NCI-H2196 (cell line): ENCODE measurements around the gene TRHDE.
"Not testable (repeated sequence)": the region's sequence is repeated elsewhere in the genome, so short reads cannot be mapped to it uniquely, and the experiment has no call there.

Experiments
- DNase-seq: peaks from one replicate; lab custom pipeline; 2025; ENCODE audit not compliant: unreplicated experiment; lab: John Stamatoyannopoulos, UW

Gene TRHDE

DNA sequence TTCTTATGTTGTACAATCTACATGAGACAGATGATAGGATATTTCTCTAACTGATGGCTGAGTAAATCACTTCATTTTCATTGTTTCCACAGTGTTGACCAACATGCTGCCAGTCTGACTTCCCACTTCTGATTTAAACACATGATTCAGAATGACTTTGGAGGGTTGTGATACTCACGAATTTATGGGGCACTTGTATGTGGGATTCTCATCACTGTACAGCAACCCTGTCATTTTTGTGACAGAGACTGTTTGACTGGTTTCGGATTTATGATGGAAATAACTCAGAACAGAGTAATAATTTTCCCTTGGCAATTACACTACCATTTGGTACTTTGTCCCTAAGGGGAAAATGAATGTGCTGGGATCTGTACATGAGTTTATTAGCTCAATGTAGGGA lies 333.8 kb downstream of the TRHDE start:
- no peak for DNase-seq

DNA sequence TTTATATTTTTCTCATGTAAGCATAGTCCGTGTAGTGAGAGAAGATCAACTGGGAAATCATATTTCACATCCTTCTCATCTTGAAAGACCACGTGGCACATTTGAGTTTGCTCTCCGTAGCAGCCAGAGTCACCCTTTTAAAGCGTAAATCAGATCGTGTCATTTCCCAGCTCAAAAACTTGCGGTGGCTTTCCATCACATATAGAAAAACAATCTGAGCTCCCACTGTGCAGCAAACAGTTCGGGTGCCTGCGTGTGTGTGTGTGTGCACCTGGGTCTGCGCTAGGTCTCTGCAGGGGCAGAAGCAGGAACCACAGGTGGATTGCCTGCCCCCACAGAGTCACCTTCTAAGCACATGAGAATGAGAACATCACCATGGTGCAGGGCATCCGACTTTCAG lies 338.2 kb downstream of the TRHDE start:
- no peak for DNase-seq

DNA sequence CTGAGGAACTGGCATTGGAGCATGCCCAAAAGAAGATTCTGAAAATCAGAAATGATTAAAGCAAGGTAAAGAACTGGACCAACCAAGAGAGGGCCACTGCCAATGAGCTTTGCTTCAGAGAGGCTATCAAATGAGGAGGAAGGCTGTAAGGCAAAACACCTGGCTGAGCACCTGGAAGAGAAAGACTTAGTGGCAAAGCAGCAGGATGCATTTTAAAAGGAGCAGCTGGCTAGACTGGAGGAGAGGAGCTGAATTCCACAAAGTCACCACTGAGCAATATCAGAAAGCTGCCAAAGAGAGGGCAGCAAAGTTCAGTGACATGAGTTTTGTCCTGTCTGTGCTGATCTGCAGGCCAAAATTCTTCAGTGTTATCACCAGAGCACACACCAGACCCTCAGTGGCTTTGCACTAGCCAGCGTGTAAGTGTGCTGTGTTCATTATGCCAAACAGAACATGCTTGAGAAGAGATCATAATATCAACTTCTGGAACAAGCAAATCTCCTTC lies 338.7 kb downstream of the TRHDE start:
- no peak for DNase-seq

DNA sequence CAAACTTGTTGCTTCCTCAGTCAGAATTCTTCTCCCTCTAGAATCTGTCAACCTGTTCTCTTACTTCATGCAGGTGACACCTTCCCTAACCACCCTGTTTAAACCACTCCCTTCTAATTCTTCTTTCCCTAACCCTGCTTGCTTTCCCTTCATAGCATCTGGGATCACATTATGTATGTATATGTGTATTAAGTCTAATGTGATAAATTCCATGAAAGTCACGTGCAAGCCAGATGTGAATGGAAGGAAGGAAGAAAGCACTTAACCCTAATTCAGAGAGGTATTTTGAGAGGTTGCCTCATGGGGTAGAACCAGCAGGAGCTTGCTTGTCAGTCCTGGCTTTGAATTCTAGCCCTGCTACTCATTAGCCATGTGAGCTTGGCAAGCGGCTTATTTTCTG lies 340.0 kb downstream of the TRHDE start:
- no peak for DNase-seq

DNA sequence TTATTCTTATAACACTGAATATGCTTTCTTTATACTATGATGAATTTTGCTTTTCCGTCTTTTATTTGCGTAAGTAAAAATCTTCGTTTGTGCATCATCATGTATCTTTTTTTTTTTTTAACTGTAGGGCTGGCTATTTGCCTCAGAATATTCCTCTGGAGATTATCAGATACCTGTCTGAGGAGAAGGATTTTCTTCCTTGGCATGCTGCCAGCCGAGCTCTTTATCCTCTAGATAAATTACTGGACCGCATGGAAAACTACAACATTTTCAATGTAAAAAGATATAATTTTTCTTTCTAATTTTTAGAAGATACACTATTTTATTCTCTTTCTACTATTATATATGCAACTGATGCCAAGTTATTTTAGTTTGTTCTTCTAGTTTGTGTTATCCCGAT lies 346.6 kb downstream of the TRHDE start:
- DNase-seq, result peak; percentile 1

DNA sequence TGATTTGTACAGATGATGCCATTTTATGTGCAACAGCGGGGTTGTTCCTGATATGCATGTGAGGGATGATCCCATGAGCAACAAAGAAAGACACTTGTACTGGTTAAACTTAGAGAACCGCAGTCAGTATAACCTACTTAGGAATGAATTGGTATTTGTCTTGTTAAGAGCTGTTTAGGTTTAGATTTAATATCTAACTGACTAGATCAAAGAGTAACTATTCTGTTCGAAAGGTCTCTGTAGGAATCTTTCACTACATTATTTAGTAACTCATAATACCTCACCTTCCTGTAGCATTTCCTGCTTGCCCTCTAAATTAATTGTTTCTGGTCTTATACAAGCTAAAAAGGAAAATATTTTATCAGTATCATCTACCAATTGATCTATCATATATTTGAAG lies 350.4 kb downstream of the TRHDE start:
- no peak for DNase-seq

DNA sequence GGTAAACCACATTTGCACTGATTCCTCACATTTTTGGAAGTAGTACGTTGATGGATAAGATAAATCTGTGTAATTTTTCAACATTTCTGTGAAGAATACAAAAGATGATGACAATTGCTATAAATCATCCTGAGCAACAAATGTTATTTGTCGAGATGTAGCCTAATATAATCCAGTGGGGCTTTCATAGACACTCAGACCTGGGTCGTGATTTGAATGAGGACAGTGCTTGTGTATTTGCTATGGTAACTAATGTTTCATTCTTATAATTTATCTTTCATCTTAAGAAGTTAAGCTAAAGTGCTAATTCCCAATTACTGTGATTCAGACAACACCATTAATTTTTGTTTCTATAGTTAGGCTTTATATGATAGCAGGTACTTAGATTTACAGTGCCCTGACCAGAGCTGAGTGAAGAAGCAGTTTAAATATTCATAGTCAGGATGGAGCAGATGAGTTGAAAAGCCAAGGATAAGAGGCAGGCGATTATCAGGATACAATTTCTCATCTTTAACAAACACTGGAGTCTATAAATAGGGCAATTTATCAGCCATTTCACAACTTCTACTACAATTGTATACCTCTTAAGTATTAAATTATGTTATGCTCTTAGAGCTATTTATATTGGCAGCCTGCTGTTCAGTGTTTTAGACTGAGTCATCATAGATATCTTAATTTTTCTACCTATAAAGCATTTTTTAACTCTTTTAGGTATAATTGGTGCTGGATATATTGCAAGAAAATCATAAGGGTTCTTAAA lies 359.9 kb downstream of the TRHDE start:
- no peak for DNase-seq

DNA sequence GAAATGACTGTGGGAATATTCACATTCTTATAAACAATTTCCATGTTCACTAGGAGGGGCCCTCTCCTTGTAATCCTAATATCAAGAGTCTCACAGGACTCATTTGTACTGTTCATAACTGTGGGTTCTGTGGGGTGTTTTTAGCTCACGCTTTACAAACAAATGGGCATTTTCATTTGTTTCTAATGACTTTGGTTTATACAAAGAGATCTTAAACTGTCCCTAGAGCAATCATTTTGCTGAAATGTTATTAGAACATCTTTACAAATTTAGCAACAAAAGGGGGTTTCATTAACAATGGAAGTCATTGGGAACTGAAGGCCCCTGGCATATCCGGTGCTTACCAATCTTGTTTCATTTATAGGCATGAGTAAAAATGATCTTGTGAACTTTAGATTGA lies 370.5 kb downstream of the TRHDE start:
- no peak for DNase-seq

DNA sequence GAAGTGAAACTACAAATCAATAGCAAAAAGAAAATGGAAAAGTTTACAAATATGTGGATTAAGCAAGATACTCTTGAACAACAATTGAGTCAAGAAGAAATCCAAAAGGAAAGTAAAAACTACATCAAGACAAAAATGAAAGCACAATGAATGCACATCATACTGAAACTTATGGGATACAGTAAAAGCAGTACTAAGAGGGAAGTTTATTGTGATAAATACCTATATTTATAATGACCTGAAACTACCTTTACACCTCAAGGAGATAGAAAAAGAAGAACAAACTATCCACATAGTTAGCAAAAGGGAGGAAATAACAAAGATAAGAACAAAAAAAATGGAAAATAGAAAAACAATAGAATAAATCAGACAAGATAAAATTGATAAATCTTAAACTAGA lies 375.0 kb downstream of the TRHDE start:
- no peak for DNase-seq

DNA sequence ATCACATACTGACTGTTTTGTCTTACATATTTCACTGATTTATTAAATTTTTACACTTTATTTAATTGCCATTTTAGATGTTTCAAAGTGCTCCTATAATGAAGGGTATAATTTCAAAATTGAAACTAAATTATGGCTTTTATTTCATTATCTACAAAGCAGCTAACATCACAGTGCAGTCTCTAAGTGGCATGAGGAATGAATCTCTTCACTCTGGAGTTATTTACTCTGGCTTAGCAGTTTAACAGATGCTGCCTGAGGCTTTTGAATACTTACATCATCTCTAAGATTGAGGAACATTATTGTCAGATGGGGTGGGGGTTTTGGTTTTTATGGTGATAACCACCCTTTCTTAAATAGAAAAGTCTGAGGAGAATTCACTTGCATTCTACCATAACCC lies 386.4 kb downstream of the TRHDE start:
- DNase-seq, result no peak

DNA sequence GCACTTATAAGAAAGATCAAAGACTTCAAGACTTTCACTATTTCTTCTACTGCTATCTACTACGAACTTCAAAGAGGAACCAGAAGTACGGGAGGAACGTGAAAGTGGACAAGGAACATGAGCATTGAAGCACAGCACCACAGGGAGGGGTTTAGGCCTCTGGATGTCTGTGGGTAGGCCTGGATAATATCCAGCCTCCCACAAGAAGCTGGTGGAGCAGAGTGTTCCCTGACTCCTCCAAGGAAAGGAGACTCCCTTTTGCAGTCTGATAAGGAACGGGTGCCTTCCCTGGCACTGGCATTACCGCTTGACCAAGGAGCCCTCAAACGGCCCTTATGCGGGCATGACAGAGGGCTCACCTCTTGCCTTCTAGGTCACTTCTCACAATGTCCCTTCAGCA lies 388.0 kb downstream of the TRHDE start:
- not testable (repeated sequence) for DNase-seq

DNA sequence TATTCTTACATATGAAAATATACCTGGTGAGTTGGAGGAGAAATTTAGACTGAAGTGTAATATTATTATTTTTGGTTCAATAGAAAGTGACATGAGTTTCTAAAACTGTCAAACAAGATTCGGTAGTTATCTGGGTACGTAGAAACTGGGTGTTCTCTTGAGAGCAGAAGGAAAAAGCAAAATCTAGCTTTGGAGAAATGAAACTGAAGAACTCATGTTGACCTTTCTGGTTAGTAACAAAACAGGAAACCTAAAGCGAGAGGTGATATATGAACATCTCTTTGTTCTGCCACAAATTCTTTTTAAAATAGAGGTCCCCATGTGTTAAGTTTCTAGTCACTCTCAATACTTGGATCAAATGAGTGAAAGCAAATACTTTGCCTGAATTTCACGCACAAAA lies 401.7 kb downstream of the TRHDE start:
- DNase-seq, result no peak

DNA sequence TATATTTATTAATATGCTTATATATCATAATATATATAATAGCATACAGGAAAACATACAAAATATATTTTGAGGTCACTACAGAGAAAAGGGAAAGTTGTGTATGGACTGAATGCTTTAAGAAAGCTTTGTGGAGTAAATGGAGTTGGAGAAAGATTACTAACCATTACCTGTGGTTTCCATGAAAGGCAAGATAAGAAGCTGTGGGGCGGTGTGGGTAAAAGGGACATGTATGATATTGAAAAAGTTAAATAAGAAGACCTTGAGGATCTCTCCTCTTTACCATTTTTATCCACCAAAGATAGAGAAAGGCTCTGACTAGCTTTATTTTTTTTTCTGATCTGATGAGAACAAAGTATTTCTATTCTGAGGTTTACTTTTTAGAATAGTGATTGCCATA lies 404.4 kb downstream of the TRHDE start:
- DNase-seq, result no peak

DNA sequence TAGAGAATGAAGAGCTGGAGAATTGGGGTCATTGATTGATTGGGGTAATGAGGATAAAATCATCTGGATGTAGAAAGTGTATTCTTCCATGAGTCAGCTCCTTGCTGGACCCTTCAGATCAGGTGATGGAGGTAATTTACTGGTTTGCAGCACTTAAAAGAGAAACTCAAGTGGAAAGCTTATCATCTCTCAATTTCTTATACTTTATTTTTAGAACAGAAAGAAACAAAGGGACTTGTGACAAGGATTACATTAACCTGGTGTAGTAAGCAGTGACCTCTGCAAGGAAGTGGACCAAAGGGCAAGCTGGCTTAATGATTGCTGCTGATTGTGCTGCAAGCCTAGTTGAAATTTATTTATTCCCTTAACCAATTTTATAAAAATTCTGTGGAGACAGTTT lies 405.0 kb downstream of the TRHDE start:
- DNase-seq, result no peak

DNA sequence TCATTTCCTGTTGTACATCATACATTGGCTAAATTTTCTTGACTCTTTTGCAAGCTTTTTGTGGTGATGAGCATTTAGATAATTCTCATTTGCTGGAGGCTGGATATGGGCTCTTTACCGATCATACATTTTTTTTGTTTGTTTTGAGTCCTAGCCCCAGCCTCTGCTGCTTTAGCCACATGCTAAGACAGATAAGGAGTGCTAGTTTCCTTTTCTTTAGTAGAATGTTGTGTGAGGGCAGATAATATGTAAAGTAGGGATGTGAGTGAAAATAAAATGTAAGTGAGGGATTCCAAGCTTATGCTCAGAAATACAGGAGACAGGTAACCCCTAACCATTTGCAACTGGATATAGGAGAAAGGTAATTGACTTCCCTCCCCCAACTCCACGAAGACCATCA lies 405.7 kb downstream of the TRHDE start:
- DNase-seq, result no peak

DNA sequence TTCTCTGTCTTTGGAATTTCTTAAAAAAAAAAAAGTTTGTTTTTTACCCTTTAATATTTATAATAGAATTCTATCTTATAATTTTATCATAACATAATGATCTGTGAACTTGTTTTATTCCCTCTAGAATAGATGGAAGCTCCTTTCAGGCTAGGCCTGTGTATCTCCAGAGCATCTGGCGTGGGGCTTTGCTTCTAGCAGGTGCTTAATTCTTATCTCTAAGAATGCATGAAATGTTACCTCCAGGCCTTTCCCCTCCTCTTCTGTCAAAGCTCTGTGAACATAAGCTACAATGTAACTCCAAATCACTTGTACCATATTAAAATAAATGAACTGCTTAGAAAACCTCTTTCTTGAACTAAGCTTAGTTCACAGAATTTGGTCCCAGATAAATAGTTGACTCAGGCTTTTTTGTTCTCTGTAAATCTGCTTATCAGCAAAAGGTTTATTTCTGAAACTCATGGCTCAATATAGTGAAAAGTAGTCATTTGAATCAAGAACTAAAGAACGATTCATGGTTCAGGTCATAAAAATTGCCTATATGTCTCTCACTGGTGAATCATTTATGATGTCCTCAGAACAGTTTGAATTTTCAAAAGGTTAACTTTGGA lies 407.1 kb downstream of the TRHDE start:
- no peak for DNase-seq

DNA sequence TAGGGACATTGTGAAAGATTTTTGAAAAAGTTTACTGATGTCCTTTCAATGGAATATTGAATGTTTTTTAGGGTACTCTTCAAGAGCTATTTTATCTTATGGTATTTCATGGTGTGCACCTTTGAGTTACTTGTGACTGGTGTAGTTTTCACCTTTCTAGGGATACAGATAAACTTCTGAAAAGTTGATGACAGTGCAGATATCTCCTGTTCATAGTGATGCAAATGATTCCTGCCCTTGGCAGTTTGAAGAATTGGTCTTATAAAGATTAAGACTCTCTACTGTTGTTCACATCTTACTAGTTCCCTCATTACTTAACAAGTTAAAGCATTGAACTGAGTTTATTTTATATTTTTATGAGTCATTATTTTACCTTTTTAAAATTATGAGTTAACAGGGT lies 408.9 kb downstream of the TRHDE start:
- DNase-seq, result no peak

DNA sequence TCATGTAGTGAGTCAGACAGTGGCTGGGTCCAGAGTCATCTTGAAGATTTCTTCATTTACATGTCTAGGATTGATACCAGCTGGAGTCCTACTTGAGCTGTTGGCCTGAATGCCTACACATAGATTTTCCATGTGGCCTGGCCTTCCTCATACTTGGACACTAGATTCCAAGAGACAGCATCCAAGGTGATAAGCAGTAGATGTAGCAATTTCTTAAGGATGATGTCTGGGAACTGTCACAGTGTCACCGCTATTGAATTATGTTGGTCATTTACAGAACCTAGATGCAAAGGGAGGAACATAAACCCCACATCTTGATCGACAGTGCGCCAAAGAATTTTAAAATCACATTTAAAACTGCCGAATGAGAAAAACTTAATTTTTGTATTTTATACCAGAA lies 412.3 kb downstream of the TRHDE start:
- DNase-seq, result no peak

DNA sequence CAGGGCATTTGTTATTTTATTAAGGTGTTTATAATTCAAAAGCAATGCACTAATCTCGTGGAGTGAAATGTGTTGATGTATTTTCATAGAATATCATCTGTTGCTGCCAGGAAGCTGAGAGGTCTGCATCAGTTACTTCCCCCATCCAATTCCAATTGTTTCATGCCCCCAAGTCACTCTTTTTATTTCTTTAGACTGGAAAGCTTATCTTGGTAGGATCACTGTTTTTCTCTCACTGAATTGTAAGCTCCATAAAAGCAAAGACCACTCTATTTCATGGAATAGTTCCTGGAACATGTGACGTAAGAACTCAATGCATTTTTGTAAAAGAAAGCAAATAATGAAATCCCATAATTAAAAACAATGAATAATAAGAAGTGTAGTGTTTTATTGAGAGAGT lies 420.2 kb downstream of the TRHDE start:
- DNase-seq, result no peak

DNA sequence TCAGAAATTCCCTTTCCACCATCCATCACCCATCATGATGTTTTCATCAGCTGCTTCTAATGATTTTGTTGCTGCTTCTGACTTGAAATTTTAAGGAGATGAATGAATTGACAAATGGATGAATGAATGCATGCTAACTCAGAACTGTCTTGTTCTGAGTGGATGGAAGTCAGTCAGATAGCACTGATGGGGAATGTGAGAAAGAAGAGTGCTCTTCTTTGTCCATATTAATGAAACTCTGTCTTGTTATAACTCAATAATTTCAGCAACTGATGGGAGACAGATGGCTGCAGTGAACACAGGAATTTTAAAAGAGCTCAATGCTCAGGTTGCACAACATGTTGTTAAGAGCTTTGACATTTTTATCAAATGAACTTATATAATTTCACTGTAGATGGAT lies 422.0 kb downstream of the TRHDE start:
- no peak for DNase-seq

DNA sequence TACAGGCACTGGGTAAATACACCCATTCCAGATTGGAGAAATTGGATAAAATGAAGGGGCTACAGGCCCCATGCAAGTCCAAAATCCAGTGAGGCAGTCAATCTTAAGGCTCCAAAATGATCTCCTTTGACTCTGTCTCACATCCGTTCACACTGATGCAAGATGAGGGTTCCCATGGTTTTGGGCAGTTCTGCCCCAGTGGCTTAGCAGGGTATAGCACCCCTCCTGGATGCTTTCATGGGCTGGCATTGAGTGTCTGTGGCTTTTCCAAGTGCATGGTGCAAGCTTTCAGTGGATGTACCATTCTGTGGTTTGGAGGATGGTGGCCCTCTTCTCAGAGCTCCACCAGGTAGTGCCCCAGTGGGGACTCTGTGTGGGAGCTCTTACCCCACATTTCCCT lies 427.2 kb downstream of the TRHDE start:
- no peak for DNase-seq

DNA sequence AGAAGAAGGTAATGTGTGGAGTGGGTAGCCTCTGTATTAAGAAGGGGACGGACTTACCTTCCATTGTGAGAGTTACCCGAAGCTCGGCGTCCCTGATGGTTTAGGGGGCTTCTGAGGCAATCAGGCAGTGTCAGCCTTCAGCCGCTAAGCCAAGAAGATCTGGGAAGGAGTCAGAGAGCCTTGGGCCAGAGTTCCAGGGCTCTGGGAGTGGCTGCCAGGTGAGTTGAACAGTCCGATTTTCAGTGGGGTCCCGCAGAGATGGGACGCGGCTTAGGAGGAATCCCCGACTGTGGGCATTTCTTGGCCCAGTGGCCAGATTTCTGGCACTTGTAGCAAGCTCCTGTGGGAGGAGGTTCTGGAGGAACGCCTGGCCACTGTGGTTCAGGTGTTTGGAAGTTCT lies 439.9 kb downstream of the TRHDE start:
- not testable (repeated sequence) for DNase-seq

DNA sequence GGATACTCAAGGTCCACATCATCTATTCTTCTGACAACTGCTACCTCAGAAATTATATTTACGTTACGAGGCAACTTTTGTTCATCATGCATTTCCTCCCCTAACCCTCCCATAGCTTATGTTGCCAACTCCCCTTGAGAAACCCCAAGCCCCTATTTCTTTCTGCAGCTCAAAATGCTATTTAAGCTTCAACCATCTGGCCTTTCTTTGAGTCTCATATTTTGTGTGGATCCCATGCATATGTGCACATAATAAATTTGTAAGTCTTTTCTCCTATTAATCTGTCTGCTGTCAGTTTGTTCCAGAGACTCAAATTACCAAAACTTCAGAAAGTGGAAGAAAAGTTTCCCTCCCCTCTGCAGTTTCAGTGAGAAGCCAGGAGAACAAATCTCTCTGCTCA lies 444.1 kb downstream of the TRHDE start:
- DNase-seq, result no peak
